ENCODE data around the gene WDR5. TPM values are rescaled to one million over a fixed set of nuclear protein-coding genes. Genes with fewer than 3 reads are reported as not detected.

Gene WDR5
- total RNA-seq, 1 experiment from 2014 or later = 25.9 TPM

DNA sequence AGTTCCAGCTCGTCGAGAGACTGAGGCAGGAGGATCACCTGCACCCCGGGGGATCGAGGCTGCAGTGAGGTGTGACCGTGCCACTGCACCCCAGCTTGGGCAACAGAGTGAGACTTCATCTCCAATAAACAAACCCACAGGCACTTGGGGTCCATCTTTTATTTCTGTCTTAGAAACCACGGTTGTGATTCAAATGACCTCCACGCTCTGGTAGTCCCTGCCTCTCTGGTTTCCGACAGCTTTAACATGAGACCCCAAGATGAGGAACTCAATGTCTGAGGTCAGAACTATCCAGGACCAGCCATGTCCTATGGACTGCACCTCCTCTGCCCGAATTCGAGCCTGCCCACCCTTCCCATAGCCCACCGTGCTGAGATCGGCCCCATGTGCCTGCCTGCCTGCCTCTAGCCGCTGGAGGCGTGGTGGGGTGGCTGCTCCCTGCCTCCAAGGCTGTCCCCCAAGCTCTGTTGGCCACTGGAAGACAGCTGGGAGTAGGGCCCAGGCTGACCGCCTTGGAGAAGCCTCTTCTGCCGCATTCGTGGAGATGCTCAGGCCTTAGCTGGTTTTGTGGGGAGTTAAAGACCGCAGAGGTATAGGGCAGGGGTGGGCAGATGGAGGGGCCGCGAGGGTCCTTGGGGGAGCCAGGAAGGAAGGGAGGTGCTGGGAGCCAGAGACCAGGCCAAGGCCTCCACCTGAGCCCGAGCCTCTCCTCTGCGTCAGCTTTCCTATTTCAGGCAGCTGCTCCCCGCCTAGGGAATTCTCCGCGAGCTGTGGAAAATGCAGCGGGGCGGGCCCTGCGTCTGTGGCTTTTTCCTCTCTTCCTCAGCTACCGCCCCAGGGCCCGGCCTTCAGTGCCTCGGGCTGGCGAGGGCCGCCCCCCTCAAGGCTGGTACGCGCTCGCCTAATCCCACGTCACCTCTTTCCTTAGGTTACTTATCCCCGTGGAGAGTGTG, 6.9 kb upstream of the WDR5 start:
- in situ Hi-C loops (cut with HindIII; ENCODE audit: low pct_unique_long_range_greater_than_20kb, low sequenced_read_pairs) = no loop called here
- DNase-seq (ENCODE audit: low read depth, low spot score) = no peak

DNA sequence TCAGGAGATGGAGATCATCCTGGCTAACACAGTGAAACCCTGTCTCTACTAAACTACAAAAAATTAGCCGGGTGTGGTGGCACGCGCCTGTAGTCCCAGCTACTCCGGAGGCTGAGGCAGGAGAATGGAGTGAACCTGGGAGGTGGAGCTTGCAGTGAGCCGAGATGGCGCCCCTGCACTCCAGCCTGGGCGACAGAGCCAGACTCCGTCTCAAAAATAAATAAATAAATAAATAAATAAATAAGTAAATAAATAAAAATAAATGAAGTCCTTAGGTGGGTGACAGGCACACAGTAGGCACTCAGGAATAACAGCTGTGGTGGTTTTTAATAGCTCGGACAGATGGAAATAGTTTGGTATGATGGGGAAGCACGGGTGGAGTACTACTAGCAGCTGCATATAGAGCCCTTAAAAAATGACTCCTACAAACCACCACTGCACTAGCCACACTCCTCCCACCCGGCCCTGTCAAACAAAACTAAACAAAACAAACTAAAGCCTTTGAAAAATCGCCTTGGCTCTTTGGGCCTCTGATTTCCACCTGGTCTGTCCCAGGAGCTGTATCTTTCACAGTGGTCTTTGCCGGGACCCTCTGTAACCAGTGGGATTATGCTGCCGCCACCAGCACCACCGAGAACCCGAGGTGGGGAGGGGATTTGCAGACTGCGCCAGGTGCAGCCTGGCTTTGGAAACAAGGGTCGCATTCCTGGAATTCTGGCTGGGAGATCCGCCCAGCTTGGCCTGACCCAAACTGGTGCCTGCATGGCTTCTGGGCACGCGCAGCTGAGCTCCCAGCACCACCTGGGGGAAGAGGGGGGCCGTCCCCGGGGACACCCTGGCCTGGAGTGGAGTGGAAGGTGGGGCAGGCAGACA, 5.1 kb upstream of the WDR5 start:
- in situ Hi-C loops (cut with HindIII; ENCODE audit: low pct_unique_long_range_greater_than_20kb, low sequenced_read_pairs) = no loop called here
- no peak for DNase-seq (ENCODE audit: low read depth, low spot score)

GRCh38 chr9:134131471-134132207, 4.2 kb upstream of the WDR5 start:
- in situ Hi-C loops (cut with HindIII; ENCODE audit: low pct_unique_long_range_greater_than_20kb, low sequenced_read_pairs) = no loop called here
- DNase-seq (ENCODE audit: low read depth, low spot score) = no peak

DNA sequence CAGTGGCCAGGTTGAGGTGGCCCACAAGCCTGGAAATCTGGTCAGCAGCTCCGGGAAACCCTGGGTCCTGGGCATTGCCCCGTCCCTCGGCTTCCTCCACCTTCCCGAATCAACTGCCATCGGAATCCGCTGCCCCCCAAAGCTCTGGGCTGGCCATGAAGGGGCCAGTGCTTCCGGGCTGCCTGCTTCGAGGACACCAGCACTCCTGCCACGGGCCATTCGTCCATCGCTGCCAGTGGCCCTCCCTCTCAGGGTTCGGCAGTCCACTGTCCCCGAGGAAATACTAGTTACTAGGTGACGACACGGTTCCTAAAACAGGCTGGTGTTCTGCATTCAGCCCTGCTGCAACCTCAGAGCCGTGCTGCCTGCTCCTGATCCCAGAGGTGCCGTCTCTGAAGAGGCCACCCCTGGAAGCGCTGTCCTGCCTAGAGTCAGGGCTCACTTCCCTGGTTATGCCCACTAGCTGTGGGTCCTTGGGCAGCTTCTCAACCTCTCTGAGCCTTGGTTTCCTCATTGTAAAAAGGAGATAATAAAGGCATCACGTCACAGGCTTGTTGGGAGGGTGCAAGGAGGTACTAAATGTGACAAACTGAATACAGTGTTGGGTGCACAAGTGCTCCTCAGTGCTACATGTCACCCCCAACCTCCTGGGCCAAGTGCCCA, 3.5 kb upstream of the WDR5 start:
- in situ Hi-C loops (cut with HindIII; ENCODE audit: low pct_unique_long_range_greater_than_20kb, low sequenced_read_pairs) = no loop called here
- DNase-seq (ENCODE audit: low read depth, low spot score) = no peak

DNA sequence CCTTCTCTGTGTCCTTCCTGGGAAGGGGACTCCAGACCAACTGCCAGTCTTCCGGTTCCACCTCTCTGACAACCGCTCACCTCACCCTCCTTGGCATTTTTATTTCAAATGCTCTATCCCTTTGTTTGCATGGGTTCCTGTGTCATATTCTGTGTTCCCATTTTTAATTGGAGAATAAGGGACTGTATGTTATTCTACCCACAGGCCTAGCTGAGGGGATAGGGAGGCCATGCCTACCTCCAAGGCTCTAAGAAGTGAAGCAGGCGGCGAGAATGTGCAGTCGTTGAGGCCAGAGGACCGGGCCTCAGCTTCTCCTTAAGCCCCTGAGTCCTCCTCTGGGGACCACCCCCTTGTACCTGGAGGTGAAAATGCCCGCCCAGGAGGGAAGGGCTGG, 936 bp upstream of the WDR5 start:
- in situ Hi-C loops (cut with HindIII; ENCODE audit: low pct_unique_long_range_greater_than_20kb, low sequenced_read_pairs) = no loop called here
- peak; percentile 9 for DNase-seq (ENCODE audit: low read depth, low spot score)

DNA sequence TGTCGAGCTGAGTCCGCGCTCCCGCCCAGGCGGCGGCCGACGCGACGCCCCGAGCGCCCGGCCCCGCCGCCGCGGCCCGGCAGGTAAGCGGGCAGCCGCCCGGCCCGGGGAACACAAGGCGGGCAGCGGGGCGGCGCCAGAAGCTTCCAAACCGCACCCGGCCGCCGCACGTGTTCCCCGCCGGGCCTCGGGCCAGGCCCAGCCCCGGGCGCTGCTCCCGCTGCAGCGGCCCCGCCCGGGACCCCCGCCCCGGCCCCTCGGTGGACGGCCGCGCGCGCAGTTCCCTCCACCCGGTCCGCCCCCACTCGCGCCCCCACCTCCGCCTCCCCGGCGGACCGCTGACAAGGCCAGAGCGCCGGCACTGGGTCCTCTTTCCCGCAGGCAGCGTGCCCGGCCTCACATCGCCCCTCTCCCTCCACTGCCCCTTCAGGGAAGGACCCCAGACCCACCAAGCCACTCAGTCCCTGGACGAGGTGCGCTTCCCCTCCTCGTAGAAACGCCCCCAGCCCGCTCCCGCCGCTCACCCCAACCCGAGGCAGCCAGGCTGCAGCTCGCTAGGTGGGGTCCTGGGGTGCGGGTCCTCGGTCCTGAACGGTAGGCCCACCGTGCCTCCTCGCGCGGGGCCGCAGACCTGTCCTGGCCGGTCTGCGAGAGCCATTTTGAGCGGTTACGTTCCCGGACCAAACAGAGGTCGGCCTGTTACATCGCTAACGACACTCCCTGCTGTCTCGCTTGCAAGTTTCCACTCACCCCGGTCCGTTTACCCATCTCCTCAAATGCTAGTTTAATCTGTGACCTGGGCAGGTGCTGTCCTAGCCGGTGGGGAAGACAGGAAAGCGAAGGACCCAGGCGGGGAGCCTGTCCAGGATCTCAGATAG, 475 bp downstream of the WDR5 start:
- in situ Hi-C loops (cut with HindIII; ENCODE audit: low pct_unique_long_range_greater_than_20kb, low sequenced_read_pairs) = no loop called here
- DNase-seq (ENCODE audit: low read depth, low spot score) = no peak

GRCh38 chr9:134136996-134137299, 1.1 kb downstream of the WDR5 start:
- no peak for DNase-seq (ENCODE audit: low read depth, low spot score)
- in situ Hi-C loops (cut with HindIII; ENCODE audit: low pct_unique_long_range_greater_than_20kb, low sequenced_read_pairs) = no loop called here

DNA sequence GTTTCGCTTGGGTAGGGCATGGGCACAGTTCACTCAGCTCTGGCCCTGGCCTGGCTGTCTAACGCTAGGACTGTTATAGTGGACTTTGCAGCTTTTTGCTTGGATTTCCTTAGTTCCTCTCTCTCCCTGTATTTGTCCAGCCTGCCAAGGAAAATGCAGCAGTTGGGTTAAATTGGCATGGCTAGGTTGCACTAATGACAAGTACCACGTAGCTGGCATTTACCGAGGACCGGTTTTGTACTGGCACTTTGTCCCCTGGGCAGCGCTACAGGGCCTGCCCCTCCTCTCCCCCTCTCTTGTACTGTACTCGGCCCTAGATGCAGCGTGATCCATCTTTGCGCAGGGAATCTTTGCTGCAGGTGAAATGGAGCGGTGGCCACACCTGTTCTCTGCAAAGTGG, 2.4 kb downstream of the WDR5 start:
- in situ Hi-C loops (cut with HindIII; ENCODE audit: low pct_unique_long_range_greater_than_20kb, low sequenced_read_pairs) = no loop called here
- no peak for DNase-seq (ENCODE audit: low read depth, low spot score)

DNA sequence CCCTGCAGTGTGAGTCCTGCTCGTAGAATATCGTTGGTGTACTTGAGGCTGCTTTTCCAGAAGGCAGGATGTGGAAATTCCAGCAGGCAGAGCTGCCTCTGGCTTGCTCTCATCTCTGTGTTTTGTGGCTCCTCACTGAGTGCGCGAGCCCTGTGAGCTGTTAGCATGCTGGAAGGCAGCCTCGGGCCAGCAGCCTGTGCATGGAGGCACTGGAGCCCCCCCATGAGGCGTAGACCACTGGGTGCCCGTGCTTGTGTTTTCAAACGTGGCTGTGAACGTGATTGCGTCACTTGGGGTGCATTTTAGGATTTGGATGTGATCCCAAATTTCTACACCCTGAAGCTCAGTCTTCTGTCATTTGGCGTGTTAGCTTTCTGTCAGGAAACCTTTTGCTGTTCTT, 3.2 kb downstream of the WDR5 start:
- DNase-seq (ENCODE audit: low read depth, low spot score) = no peak
- in situ Hi-C loops (cut with HindIII; ENCODE audit: low pct_unique_long_range_greater_than_20kb, low sequenced_read_pairs) = no loop called here

DNA sequence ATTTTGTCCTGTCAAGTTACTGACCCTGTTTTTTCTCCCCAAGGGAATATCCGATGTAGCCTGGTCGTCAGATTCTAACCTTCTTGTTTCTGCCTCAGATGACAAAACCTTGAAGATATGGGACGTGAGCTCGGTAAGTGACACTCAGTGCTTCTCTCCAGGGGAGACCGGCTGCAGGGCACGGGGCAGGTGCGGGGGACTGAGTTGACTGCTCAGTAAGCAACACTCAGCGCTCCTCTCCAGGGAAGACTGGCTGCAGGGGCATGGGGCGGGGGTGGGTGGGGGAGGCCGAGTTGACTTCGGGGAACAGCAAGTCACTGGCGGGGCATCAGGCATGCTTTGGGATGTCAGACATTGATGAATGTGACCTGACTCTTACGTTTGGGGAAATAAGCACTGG, 6.0 kb downstream of the WDR5 start:
- in situ Hi-C loops (cut with HindIII; ENCODE audit: low pct_unique_long_range_greater_than_20kb, low sequenced_read_pairs) = no loop called here
- no peak for DNase-seq (ENCODE audit: low read depth, low spot score)

DNA sequence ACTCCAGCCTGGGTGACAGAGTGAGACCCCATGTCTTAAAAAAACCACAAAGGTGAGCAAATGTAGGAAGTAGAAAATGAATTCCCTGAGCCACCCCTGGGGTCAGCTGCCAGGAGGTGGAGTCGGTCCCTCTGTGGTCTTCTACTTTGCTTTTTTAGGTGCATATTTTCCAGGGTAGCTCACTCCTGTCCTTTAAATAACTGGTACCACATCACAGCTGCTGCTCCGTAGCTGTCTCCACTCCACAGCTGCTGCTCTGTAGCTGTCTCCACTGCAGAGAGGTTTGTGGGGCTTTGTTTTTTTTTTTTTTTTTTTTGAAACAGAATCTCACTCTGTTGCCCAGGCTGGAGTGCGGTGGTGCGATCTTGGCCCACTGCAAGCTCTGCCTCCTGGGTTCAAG, 8.9 kb downstream of the WDR5 start:
- no peak for DNase-seq (ENCODE audit: low read depth, low spot score)
- in situ Hi-C loops (cut with HindIII; ENCODE audit: low pct_unique_long_range_greater_than_20kb, low sequenced_read_pairs) = no loop called here

- in situ Hi-C loops (cut with HindIII; ENCODE audit: low pct_unique_long_range_greater_than_20kb, low sequenced_read_pairs) = no loop called here
- DNase-seq (ENCODE audit: low read depth, low spot score) = no peak
These were observed 9.4 kb downstream of the WDR5 start for GRCh38 chr9:134145262-134145661.

DNA sequence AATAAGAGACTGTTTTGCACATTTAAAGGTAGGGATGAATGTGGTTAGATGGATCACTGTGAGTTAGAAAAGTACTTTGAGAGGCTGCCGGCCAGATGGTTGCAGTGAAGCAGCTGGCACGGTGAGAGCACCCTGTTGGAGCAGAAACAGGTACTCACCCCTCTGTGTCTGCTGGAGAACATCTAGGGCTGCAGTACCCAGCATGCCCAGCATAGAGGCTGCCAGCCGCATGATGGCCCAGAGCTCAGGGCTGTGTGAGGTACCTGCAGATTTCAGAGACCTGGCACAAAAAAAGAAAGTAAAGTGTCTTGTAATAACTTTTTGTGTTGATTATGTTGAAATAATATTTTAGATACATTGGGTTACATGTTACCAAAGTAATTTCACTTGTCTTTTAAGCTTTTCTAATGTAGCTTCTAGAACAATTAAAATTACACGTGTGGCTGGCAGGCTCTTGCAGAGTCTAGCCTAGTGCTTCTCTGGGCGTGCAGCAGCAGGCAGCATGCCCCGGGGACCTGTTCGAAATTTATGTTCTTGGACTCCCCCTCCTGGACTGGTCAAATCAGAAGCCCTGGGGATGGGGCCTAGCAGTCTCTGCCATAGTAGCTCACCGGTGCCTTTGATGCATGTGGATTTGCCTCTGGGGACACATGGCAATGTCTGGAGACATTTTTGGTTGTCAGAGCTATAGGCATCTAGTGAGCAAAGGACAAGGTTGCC, 11.1 kb downstream of the WDR5 start:
- in situ Hi-C loops (cut with HindIII; ENCODE audit: low pct_unique_long_range_greater_than_20kb, low sequenced_read_pairs) = no loop called here
- no peak for DNase-seq (ENCODE audit: low read depth, low spot score)

- in situ Hi-C loops (cut with HindIII; ENCODE audit: low pct_unique_long_range_greater_than_20kb, low sequenced_read_pairs) = no loop called here
- no peak for DNase-seq (ENCODE audit: low read depth, low spot score)
These were observed 13.5 kb downstream of the WDR5 start for GRCh38 chr9:134149380-134149779.

DNA sequence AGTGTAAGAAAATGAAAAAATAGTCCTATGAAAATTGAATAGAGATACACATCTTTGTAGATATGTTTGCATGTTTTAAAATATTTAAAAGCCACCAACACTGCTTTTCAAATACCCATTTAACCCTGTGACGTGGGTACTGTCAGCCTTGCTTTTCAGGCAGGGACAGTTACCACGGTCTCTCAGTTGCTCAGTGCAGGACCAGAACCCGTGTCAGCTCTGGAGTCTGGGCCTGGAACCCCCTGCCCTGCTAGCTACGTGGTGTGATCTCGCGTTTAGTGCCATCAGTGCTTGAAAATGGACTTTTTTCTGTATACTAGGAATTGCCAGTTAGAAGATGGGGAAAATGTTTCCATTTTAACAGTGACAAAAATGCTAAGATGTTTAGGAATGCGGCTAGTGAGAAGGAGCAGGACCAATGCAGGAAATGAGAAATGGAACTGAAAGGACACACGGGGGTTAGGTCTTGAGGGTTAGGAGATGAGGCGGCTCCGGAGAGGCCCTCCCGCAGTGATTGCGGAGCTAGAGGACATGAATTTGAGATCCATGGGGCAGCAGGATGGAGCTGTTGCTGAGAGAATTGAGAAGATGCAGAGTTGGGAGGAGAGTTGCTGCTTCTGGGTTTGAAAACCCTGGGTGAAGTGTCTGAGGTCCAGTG, 14.8 kb downstream of the WDR5 start:
- in situ Hi-C loops (cut with HindIII; ENCODE audit: low pct_unique_long_range_greater_than_20kb, low sequenced_read_pairs) = no loop called here
- DNase-seq (ENCODE audit: low read depth, low spot score) = no peak

GRCh38 chr9:134152022-134152448, 16.2 kb downstream of the WDR5 start:
- in situ Hi-C loops (cut with HindIII; ENCODE audit: low pct_unique_long_range_greater_than_20kb, low sequenced_read_pairs) = no loop called here
- DNase-seq (ENCODE audit: low read depth, low spot score) = no peak

All from SK-MEL-5 (cell line).